Smooth muscle cell (in vitro differentiated cells): ENCODE measurements around the gene ANO4. TPM values are rescaled to one million over a fixed set of nuclear protein-coding genes. Genes with fewer than 3 reads are reported as not detected.

ENCODE experiments used
- DNase-seq: peaks from one replicate; lab custom pipeline; 2025; ENCODE audit not compliant: unreplicated experiment; lab: John Stamatoyannopoulos, UW
- H2AFZ ChIP-seq: fragments of 200-600 bp; sonication (generic); 2 replicates; pipeline ENCODE4 v1.6.0; 2016; ENCODE audit warnings: antibody characterized with exemption, low read depth, mild to moderate bottlenecking
- H3F3A ChIP-seq: fragments of 200-600 bp; sonication (generic); 2 replicates; pipeline ENCODE4 v1.6.0; 2017; ENCODE audit warnings: antibody characterized with exemption, low read depth
- H3K27ac ChIP-seq: fragments of 200-600 bp; sonication (generic); 2 replicates; pipeline ENCODE4 v1.5.1; 2016; ENCODE audit warnings: low read depth, mild to moderate bottlenecking
- H3K27me3 ChIP-seq: fragments of 200-600 bp; sonication (generic); 2 replicates; pipeline ENCODE4 v1.6.1; 2016; ENCODE audit warnings: low read depth, mild to moderate bottlenecking
- H3K36me3 ChIP-seq: fragments of 200-600 bp; sonication (generic); 2 replicates; pipeline ENCODE4 v1.5.1; 2016; ENCODE audit warnings: low read depth
- H3K4me1 ChIP-seq: fragments of 200-600 bp; sonication (generic); 2 replicates; pipeline ENCODE4 v1.5.1; 2016; ENCODE audit warnings: low read depth
- H3K4me2 ChIP-seq: fragments of 200-600 bp; sonication (generic); 2 replicates; pipeline ENCODE4 v1.6.0; 2016; ENCODE audit warnings: mild to moderate bottlenecking
- H3K4me3 ChIP-seq: fragments of 200-600 bp; sonication (generic); 2 replicates; pipeline ENCODE4 v1.5.1; 2016; ENCODE audit warnings: mild to moderate bottlenecking
- H3K79me2 ChIP-seq: fragments of 200-600 bp; sonication (generic); 2 replicates; pipeline ENCODE4 v1.6.0; 2016; ENCODE audit warnings: low read depth, mild to moderate bottlenecking
- H3K9ac ChIP-seq: fragments of 200-600 bp; sonication (generic); 2 replicates; pipeline ENCODE4 v1.6.0; 2016; ENCODE audit warnings: low read depth
- H3K9me3 ChIP-seq: fragments of 200-600 bp; sonication (generic); replicated peaks from 2 replicates; pipeline ENCODE4 v1.5.1; 2016; ENCODE audit warnings: low read depth
- H4K20me1 ChIP-seq: fragments of 200-600 bp; sonication (generic); 2 replicates; pipeline ENCODE4 v1.6.0; 2016; ENCODE audit warnings: low read depth
- CTCF ChIP-seq: fragments of 200-600 bp; sonication (generic); IDR thresholded peaks from 2 replicates; pipeline ENCODE4 v1.5.1; 2017; ENCODE audit warnings: borderline replicate concordance, mild to moderate bottlenecking, antibody characterized with exemption; ENCODE audit not compliant: insufficient read depth, poor library complexity, severe bottlenecking
- WGBS: methylation state at CpG from one replicate; pipeline ENCODE4 v1.1.7; 2016; ENCODE audit warnings: low lambda C conversion rate; 5-methylcytosine and 5-hydroxymethylcytosine counted together
- polyA plus RNA-seq: library from polyadenylated mRNA; unstranded; fragments of >200 nt; fragmentation: Nextera tagmentation; extraction: Ambion mirVana; gene quantifications from 2 replicates; pipeline ENCODE4 v1.2.1, GENCODE V29; 2016
- total RNA-seq: library from RNA; depleted of rRNA; stranded (reverse); fragments of >200 nt; gene quantifications from 2 replicates; pipeline ENCODE4 v1.2.3, GENCODE V29; 2014

Gene ANO4
- total and polyA plus RNA-seq, 2 experiments from 2014 or later: 27.3 to 51.7 TPM

GRCh38 chr12:100980856-100981255 lies 186.3 kb downstream of the ANO4 start:
- no peaks in the 10 kb centered on the region for H3K4me1 ChIP-seq
- H3K27me3 ChIP-seq: no peaks in the 10 kb centered on the region
- no peak overlapping the region for H3K4me2 ChIP-seq
- no peak for TF ChIP-seq CTCF
- no peaks in the 10 kb centered on the region for H3K9me3 ChIP-seq
- no peaks in the 10 kb centered on the region for H3K36me3 ChIP-seq
- no peak overlapping the region for H3K27ac ChIP-seq
- H3F3A ChIP-seq: peaks cover 2% of the 10 kb centered on the region
- H2AFZ ChIP-seq: no peak overlapping the region
- no peaks in the 10 kb centered on the region for H3K79me2 ChIP-seq
- 83% methylated on average over 1 of the region's 1 CpG for WGBS
- H3K9ac ChIP-seq: no peak overlapping the region
- no peaks in the 10 kb centered on the region for H4K20me1 ChIP-seq
- no peak overlapping the region for H3K4me3 ChIP-seq
- no peak for DNase-seq

GRCh38 chr12:100982511-100983183 lies 188.1 kb downstream of the ANO4 start:
- Histone ChIP-seq H3F3A (peaks cover 10% of the 10 kb centered on the region), H3K9me3 (no peaks in the 10 kb centered on the region), H3K79me2 (no peaks in the 10 kb centered on the region), H3K4me3 (no peak overlapping the region), H3K36me3 (no peaks in the 10 kb centered on the region), H3K9ac (no peak overlapping the region), H3K27me3 (no peaks in the 10 kb centered on the region), H4K20me1 (no peaks in the 10 kb centered on the region), H3K27ac (no peak overlapping the region), H2AFZ (no peak overlapping the region), H3K4me2 (no peak overlapping the region), H3K4me1 (peaks cover 12% of the 10 kb centered on the region)
- 87% methylated on average over 2 of the region's 2 CpGs for WGBS
- TF ChIP-seq CTCF: no peak
- no peak for DNase-seq

- no peaks in the 10 kb centered on the region for H3K36me3 ChIP-seq
- DNase-seq: no peak
- peaks cover 19% of the 10 kb centered on the region for H3K4me1 ChIP-seq
- no peak overlapping the region for H3K27ac ChIP-seq
- TF ChIP-seq CTCF: no peak
- H3K4me3 ChIP-seq: no peak overlapping the region
- H3K4me2 ChIP-seq: no peak overlapping the region
- WGBS: 48% methylated on average over 1 of the region's 1 CpG
- H3K9me3 ChIP-seq: no peaks in the 10 kb centered on the region
- H4K20me1 ChIP-seq: no peaks in the 10 kb centered on the region
- no peak overlapping the region for H3K9ac ChIP-seq
- H2AFZ ChIP-seq: no peak overlapping the region
- peaks cover 10% of the 10 kb centered on the region for H3F3A ChIP-seq
- no peaks in the 10 kb centered on the region for H3K27me3 ChIP-seq
- H3K79me2 ChIP-seq: no peaks in the 10 kb centered on the region
These were observed 190.2 kb downstream of the ANO4 start for GRCh38 chr12:100984796-100985195.
